ENCODE measurements around the gene DPM3.
"Not testable (repeated sequence)": the region's sequence is repeated elsewhere in the genome, so short reads cannot be mapped to it uniquely, and the experiment has no call there.

The DPM3 gene

DNA sequence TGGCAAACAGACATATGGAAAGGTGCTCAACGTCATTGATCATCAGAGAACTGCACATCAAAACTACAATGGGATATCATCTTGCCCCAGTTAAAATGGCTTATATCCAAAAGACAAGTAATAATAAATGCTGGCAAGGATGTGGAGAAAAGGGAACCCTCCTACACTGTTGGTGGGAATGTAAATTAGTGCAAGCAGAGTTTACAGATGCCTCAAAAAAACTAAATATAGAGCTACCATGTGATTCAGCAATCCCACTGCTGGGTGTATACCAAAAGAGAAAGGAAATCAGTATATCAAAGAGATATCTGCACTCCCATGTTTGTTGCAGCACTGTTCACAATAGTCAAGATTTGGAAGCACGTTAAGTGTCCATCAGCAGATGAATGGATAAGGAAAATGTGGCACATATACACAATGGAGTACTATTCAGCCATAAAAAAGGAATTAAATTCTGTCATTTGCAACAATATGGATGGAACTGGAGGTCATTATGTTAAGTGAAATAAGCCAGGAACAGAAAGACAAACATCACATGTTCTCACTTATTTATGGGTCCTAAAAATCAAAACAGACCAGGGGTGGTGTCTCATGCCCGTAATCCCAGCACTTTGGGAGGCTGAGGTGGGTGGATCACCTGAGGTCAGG, 15.8 kb upstream of the DPM3 start:
- not testable (repeated sequence) for DNase-seq

DNA sequence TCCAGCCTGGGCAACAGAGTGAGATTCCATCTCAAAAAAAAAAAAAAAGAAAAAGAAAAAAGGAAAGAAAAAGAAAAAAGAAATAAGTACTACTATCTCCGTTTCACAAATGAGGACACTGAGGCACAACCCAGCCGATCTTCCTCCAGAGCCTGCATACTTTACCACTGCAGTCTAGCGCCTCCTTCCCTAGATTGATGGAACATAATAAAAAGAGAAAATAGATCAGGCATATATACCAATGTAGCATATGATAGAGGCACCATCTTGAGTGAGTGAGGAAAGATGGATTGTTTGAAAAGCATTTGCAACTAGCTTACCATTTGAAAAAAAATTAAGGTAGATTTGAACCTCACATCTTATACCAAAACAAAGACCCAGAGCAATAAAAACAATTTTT, 5.2 kb upstream of the DPM3 start:
- DNase-seq = no peak

DNA sequence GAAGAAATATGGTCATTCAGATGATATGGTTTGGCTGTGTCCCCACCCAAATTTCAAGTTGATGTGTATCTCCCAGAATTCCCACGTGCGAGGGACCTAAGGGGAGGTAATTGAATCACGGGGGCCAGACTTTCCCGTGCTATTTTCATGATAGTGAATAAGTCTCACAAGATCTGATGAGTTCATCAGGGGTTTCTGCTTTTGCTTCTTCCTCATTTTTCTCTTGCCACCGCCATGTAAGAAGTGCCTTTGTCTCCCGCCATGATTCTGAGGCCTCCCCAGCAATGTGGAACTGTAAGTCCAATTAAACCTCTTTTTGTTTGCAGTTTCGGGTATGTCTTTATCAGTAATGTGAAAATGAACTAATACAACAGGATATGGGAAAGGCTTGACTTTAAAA, 1.4 kb upstream of the DPM3 start:
- no peak for DNase-seq

DNA sequence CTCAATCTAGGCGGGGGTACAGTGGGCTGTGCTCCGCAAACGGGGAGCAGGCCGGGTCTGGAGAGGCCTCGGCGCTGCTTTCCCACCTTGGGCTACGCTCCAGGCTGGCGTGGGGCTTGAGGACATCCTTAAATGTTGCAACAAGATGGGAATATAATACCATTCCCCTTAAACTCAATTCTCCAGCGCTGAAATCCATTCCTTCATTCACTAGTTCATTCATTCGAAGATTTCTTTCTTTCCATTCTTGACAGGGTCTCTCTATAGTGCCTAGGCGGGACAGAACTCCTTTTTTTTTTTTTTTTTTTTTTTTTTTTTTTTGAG, 261 bp upstream of the DPM3 start:
- no peak for DNase-seq

DNA sequence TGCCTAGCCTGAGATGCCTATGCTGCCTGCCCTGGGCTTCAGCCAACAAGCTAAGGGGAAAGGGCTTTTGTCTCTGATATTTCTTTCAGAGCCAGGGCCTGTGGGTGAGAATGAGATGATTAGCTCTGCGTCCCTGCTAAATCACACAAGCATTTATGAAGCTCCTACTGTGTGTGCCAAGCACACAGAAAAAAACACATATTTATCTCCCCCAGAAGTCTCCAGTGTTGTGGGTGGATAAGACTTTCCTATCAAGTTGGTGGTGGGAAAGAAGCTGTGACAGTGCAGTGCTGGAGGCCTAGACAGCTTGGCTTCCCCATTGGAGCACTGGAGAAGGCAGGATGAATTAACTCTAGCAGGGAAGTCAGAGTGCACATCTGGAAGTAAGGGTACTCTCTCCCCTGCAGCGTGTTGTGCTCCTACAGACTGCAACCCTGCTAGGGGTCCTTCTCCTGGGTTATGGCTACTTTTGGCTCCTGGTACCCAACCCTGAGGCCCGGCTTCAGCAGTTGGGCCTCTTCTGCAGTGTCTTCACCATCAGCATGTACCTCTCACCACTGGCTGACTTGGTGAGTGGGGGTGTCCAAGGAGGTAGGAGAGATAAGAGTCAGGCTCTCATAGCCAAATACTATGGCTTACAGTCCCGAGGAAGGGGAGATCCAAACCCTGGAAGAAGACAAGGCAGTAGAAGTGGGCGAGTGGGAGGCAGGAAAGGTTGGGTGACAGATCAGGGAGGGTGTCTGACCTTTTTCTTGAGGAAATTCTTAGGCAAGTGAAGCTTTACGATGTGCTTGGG, 3.0 kb downstream of the DPM3 start:
- DNase-seq = no peak

DNA sequence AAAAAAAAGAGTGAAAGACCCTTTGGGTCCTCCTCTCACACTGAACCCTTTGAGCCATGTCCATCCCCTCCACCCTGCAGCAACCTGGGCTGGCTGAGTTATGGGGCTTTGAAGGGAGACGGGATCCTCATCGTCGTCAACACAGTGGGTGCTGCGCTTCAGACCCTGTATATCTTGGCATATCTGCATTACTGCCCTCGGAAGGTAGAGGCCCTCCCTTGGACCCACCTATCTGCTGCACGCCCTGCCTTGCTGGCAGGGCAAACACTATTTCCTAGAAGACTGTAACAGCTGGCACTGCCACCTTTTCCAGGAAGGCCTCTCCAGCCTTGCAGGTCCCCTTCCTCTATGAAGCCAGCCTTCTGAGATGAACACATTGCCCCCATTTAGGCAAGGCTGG, 3.6 kb downstream of the DPM3 start:
- peak; percentile 15 for DNase-seq

DNA sequence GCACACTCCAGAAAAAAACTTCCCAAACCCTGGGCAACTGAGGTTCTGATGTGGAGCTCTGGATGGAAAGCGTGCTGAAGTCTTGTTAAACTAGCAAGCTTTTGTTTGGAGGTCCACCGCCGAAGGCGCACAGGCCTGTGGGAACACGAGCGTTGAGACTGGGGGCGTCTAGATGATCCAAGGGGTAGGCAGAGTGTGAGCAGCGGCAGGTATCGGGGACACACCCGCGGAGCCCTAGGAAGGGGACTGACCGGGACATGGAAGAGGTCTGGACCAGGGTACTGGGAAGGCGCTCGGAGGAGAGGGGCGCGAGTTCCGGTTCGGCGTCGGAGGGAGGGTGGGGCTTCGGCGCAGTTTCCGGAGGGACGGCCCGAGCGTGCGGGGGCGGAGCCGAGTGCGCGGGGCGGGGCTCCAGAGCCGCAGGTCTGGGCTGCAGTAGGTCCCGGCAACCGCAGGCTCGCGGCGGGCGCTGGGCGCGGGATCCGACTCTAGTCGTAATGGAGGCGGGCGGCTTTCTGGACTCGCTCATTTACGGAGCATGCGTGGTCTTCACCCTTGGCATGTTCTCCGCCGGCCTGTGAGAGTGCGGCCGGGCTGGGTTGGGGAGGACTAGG, 4.8 kb downstream of the DPM3 start, which contains the start of gene SLC50A1:
SLC50A1 (plus strand) TSS at position 438 of the 614 bp plus-strand sequence; CDS start at position 498, 60 bp downstream.
- peak; percentile 94 for DNase-seq

DNA sequence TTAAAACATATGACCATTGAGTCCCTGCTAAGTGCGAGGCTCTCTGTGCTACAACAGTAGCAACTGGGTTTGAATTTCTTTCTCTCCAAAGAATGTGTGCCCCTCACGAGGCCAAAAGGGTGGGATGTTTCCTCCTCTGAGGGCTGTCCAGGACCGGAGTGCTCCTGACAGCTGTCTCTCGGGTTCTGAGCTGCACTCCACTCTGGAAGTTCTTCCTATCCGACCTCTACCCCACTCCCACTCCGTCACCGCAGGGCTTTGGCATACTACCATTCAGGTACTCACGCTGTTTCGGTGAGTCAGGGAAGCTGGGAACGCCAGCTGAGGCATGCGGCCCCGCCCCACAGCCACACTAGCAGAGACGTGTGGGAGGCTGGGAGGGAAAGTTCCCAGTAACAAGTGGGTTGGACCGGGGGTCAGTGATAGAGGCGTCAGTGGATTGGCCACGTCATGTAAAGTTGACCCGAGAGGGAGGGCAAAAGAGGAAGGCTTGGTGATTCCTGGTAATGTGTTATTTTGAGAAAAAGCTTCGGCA, 5.4 kb downstream of the DPM3 start:
- peak; percentile 59 for DNase-seq

DNA sequence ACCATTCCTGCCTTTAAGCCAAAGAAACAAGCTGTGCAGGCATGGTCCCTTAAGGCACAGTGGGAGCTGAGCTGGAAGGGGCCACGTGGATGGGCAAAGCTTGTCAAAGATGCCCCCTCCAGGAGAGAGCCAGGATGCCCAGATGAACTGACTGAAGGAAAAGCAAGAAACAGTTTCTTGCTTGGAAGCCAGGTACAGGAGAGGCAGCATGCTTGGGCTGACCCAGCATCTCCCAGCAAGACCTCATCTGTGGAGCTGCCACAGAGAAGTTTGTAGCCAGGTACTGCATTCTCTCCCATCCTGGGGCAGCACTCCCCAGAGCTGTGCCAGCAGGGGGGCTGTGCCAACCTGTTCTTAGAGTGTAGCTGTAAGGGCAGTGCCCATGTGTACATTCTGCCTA, 6.0 kb downstream of the DPM3 start:
- DNase-seq = no peak

DNA sequence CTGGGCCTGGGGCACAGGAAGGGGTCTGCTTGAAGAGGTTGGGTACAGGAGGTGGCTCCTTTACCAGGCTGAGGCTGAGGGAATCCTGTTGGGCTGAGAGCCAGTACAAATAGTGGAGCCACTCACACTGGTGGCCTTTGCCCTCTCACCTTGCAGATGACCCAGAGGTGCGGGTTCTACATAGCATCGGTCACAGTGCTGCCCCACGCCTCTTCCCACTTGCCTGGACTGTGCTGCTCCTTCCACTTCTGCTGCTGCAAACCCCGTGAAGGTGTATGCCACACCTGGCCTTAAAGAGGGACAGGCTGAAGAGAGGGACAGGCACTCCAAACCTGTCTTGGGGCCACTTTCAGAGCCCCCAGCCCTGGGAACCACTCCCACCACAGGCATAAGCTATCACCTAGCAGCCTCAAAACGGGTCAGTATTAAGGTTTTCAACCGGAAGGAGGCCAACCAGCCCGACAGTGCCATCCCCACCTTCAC, 6.5 kb downstream of the DPM3 start:
- no peak for DNase-seq

DNA sequence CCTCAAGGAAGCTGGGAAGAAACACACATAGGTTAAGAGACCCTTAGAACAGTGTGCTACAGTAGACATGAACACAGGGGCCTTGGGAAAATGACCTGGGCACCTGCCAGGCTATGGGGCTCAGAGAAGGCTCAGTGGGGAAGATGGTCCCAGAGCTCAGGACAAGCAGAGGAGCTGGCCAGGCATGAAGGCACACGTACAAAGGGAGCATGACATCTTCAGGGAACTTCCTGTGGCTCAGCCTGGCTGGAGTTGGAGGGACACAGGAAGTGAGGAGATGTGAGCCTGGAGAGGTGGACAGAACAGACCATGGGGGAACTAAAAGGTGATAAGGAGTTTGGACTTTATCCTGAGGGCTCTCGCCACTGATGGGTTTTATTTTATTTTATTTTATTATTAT, 8.5 kb downstream of the DPM3 start:
- DNase-seq = no peak

DNA sequence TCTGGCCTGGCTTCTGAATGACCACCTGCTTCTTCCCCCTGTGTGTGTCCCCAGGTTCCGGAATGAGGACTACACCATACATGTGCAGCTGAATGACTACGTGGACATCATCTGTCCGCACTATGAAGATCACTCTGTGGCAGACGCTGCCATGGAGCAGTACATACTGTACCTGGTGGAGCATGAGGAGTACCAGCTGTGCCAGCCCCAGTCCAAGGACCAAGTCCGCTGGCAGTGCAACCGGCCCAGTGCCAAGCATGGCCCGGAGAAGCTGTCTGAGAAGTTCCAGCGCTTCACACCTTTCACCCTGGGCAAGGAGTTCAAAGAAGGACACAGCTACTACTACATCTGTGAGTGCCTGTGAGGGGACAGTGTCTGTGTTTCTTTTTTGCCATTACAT, 9.0 kb downstream of the DPM3 start:
- DNase-seq = no peak

DNA sequence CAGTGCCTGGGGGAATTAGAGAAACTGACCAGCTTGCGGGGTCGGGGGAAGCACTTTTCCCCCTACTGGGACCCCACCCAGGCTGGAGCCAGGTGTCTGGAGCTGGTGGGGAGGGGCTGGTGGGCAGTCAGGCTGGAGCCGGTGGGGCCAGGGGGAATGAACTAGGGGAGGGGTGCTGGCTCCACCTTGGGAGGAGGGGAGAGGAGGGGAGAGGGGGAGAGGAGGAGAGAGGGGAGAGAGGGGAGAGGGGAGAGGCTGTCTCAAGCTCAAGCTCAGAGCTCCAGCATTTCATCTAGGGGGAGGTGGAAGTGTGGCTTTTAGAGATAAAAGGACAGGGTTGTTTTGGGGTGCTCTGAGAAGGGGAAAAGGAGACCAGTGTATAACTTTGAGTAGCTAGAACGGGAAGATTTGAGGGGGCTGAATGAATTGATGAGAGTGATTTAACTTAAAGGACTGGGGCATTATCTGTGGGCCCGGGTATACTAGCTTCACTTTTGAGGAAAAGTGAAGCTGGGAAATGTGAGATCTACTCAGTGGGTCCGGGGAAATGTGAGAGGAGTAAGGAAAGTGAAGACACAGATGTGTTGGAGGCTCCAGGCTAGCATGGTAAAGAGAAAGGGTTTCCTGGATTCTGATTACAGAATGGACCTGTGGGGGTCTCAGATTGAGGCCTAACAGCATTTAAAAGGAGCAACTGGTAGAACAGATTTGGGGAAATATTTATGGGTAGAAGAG, 9.9 kb downstream of the DPM3 start:
- DNase-seq = no peak

DNA sequence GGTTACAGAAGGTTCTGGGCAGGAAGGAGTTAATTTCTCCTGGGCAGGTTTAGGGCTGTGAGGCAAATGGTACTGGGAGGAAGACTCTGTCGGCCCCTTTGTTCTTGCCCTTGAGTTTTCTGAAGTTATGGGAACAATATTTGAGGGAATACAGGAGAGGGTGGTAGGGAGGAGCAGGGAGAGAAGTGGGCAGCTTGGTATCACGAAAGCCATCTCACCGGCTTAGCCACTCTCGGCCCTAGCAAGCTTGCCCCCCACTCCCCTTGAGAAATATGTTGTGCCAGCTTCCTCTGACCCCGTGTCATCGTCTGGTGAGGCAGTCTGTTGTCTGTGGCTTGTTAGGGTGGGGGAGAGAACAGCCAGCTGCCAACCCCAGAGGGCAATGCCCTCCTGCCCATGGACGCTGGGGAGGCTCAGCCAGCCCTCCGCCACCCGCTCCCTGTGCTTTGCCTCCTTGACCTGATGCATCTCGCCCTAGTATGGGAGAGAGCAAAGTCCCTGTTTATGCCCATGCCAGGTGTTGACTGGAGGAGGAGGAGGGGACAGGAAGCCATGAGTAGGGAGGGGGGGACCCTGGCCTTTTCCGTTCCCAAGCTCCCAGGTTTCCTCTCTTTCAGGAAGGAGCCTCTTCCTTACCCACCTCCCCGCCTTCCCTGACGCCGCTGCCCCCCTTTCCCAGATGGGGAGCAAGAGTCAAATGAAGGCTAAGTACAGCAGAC, 11.4 kb downstream of the DPM3 start:
- peak; percentile 26 for DNase-seq

DNA sequence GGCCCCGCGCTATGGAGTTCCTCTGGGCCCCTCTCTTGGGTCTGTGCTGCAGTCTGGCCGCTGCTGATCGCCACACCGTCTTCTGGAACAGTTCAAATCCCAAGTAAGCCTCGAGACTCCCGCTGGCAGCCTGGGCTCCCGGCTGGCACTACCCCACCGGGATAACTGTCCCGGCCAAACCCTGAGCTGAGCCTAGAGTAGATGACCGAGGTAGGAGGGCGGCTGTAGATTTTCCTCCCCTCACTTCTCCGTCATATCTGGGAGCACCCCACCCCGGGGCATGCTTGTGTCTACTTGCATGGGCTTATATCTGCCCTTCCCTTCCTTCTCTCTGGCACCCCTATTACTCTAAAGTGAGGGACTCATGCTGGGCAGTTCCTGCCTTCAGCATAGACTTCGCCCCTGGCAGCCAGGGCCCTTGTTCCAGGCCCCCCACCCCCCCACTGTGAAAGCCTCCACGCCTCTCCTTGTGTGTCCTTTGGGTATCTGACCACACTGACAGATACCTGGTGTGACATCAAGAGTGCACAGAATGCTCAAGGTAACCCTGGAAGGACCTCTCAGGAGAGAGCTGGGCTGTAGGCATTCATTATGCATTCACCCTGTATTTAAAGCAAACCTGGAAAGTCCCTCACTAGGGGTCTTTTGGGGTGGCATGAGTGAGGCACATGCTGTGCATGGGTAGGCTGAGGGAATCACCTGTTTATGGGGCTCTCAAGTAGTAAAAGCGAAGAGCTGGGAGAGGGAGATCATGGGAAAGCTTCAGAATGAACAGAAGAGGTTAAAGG, 12.2 kb downstream of the DPM3 start:
- DNase-seq = no peak

DNA sequence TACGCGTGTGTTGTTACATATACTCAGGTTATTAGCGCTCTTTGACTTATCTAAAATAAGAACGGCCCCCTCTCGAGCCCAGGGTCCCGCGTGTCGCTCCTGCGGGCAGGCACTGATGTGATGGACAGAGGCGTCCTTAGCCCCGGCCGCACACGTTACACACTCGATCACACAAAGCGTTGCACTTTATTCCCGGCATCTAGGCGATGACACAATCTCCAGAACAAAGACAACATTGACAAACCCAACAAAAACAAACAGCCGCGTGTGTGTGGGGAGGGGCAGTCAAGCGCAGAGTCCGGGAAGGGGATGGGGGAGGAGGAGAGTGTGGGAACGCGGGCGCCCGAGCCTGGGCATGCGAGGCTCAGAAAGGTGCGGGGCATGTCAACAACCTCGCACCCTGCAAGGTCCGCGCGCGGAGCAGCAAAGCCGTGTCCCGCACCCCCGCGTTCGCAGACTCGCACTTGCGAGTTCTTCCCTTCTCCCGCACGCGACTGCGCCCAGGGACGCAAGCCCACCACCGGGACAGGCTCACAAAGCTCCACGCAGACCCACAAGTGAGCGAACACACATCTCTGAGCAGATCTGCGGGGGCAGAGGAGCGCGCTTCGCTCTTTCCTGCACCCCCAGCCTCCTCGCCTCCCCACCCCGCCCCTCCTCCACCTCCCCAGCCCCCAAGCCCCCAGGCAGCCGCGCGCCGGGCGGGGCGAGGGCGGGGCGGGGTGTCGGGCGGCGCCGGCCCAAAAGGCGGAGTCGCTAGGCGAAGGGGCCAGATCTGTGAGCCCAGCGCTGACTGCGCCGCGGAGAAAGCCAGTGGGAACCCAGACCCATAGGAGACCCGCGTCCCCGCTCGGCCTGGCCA, 13.0 kb downstream of the DPM3 start, which contains the start of gene EFNA1:
EFNA1 (plus strand) TSS at position 772 of the 862 bp plus-strand sequence. CDS start 102 bp downstream, outside the sequence.
- peak; percentile 61 for DNase-seq

DNA sequence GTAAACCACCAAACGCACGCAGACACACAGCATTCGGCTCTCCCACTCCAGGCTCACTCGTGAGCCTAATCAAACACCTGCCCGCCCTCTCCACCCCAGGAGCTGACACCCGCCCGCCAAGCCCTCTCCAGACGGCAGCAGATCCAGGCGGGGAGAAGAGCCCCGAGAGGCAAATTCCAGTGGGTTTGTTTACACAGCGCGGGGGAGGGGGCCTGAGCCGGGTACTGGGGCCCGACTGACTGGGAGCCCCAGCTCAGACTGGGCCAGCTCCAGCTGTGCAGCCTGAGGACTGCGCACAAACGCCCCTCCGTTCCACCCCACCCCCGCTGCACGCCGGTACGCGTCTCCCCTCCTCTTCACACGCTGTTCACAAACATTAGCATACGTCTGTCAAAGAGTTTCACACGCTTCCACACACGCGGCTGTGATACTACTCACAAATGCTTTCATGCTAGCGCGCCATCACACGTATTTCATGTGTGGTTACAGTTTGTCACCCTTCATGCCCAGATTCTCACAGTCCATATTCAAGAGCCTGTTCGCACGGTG, 13.7 kb downstream of the DPM3 start:
- DNase-seq = peak; percentile 50

DNA sequence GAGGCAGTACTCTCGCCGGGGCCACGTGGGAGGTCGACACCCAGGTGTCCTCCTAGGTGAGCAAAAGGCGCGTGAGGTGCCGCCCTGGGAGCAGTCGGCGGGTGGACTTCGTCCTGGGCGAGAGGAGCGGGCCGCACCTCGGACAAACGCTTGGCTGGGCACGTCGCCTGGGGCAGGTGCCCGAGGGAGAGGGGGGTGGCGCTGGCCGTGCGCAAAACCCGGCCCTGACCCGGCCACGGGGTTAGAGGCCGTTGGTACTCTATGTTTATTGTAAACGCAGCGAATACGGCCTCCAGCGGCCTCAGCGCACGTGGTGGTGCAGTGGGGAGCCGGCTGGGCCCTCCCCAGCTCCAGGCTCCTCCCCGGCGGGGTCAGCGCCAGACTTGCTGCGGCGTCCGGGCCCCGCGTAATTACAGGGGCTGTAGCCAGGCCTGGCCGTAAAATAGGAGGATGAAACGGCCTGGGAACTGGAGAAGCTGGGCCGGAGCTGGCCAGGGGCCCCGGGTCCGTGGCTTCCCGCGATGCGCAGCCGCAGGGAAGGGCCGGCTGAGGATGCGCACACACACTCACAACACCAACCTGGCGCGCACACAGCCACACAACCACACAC, 14.3 kb downstream of the DPM3 start:
- DNase-seq = no peak

DNA sequence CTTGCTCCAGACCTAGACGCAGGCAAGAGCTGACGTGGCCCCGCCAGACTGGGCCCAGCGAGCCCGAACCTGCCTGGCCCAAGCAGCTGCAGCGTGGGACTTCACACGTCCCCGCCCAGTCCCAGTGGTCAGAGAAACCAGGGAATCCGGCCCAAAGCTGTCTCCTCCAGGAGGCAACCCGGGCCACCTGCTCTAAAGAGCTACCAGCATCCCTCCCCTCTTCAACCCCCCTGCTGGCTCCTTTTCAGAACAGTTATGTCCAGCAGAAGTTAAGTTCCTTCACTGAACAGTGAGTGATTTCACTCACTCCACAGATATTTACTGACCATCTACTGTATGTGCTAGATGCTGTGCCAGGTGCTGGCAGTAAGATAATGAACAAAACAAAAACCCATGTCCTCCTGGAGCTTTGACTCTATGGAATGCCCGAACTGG, 14.8 kb downstream of the DPM3 start:
- DNase-seq = no peak

All from CD4-positive, alpha-beta T cell treated with Interleukin-6 for 4 hours (primary cell).